ENCODE data around the gene BTG1.

BTG1 gene

GRCh38 chr12:92133795-92134637 is 11.6 kb downstream of the BTG1 start:
- DNase-seq (ENCODE audit: low read depth), result no peak

- DNase-seq (ENCODE audit: low read depth), result no peak
Observed at GRCh38 chr12:92133171-92133570, 12.5 kb downstream of the BTG1 start.

DNA sequence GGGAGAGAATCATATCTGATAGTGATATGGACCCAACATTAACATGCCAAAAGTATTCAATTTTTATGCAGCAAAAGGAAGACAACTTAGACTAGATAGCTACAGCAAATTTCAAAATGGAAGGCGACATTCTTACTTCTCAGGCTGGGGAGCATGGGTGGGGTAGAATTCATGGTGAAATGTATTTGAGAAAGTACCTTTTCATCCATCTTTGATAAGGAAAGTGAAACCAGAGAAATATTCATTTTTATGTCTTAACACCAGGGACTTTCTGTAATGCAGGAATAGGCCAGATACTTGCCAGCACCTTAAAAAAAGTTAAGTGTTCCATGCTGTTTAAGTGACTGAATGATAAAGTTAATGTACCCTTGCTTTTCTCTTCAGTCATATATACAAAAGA is 13.4 kb downstream of the BTG1 start:
- DNase-seq (ENCODE audit: low read depth), result no peak

DNA sequence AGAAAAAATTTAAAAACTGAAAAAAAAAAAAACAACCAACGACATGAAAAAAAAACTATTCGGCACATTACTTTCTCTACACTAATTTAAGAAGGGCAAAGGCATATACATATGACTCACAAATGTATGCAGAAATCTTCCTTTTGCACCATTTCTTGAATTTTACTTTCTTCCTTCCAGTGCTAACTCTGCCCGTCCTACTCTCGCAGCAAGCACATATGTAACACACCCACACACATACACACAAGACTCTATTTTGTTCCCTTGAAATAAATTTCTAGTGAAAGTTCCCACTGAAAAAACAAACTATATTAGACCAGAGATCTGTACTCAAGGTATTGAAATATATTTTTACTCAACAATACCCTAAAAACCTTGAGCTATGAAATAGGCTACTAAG is 14.6 kb downstream of the BTG1 start:
- no peak for DNase-seq (ENCODE audit: low read depth)

DNA sequence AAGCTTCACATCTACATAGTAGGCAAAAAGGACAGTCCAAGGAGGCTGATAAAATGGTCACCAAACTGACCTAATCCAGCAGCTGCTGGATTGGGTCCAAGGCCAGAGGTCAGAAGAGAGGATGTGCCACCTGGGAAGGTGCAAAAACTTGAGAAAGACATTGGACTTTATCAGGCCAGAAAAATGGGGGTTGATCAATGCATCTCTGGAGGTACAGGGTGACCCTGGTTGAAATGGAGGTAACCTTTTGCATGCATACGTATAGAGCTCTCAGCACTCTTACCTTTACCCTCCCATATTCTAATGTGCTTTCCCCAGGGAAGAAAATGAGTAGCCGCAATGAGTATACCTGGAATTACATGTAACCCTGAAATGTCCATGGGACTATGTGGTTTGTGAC is 16.0 kb downstream of the BTG1 start:
- DNase-seq (ENCODE audit: low read depth), result no peak

DNA sequence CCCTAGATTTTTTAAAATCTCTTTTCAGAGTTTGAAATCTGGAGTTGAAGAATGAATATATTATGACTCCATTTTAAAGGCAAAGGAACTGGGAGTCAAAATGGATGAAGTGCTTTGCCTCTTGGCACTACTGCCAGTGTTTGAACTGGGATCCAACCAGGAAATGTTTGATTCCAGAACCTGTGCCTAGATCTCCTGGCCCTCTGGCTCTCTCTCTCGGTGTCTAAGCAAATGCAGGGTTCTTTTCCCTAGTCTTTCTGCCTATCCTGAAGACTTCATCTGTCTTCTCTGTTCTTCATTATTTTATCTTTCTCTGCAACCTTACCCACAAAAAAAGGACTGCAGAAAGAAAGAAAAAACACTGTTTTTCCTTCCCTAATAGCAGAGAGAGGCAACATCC is 17.0 kb downstream of the BTG1 start:
- no peak for DNase-seq (ENCODE audit: low read depth)

GRCh38 chr12:92124689-92125029 is 21.0 kb downstream of the BTG1 start:
- DNase-seq (ENCODE audit: low read depth), result no peak

DNA sequence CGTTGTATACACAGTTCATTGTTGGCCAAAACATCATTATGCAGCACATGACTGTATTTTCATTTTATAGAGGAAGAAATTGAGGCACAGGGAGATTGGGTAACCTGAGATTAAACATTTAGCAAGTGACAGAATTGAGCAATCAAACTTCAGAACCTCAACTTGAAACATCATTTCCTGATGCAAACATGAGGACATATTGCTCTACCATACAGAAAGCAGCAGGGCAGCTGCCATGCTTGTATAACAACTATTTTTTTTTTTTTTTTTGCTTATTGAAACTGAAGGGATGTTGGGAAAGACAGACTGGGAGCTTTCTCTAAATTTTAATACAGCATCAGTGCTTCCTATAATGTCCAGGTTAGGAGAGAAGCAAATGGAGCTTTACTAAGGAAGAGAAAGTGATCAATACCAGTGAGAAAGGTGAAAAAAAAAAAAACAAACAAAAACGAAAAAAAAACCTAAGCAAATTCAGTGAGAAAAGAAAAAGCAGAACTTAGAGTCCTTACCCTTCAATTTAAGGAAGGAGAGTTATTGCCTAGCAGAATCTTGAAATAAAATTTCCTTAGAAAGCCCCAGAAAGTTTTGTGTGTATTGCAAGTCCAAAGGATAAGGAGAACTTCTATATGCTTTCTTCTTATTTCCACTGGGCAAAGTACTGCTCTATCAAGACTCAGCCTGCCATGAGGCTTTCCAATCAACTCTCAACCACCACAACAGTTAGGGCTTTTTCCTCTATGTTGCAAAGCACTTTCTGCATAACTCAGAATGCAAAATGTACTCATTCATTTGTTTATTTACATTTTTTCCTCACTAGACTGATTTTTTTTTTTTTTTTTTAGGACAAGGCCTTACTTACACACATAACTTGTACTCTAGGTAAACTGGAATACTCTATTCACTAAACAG is 21.6 kb downstream of the BTG1 start:
- no peak for DNase-seq (ENCODE audit: low read depth)

- no peak for DNase-seq (ENCODE audit: low read depth)
Observed at GRCh38 chr12:92122941-92123779, 22.5 kb downstream of the BTG1 start.

- no peak for DNase-seq (ENCODE audit: low read depth)
Observed at GRCh38 chr12:92121826-92122225, 23.8 kb downstream of the BTG1 start.

DNA sequence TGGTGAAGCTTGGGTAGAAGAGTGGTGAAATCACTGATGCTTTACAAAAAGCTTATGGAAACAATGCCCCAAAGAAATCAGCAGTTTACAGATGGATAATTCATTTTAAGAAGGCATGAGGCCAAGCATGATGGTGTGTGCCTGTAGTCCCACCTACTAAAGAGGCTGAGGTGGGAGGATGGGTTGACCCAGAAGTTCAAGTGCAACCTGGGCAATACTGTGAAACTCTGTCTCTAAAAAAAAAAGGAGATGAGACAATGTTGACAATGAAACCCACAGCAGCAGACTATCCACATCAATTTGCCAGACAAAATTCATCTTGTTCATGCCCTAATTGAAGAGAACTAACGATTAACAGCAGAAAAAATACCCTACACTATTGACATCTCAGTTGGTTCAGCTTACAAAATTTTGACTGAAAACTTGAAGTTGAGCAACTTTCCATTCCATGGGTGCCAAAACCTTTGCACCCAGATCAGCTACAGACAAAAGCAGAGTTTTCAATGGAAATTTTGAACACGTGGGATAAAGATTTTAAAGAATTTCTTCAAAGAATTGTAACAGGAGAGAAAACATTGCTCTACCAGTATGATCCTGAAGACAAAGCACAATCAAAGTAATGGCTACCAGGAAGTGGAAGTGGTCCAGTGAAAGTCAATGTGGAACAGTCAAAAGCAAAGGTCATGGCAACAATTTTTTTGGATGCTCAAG is 26.7 kb downstream of the BTG1 start:
- no peak for DNase-seq (ENCODE audit: low read depth)

DNA sequence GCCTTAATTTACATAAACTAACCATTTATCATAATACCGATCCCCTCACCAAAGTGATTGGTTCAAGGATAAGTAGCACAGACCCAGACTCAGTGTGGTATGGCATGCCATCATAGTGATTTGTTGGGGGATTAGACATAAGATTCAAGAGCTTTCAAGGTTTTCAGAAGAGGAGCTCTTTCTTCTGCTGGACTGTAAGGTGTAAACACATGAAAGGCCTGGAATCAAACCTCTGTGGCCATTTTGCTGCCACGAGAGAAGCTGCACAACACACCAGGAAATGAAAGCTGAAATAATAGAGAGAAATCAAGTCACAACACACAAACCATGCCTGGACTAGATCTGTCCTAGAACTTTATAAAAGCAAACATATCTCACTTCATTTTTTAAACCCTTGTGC is 30.8 kb downstream of the BTG1 start:
- no peak for DNase-seq (ENCODE audit: low read depth)

- DNase-seq (ENCODE audit: low read depth), result no peak
Observed at GRCh38 chr12:92111256-92111655, 34.4 kb downstream of the BTG1 start.

DNA sequence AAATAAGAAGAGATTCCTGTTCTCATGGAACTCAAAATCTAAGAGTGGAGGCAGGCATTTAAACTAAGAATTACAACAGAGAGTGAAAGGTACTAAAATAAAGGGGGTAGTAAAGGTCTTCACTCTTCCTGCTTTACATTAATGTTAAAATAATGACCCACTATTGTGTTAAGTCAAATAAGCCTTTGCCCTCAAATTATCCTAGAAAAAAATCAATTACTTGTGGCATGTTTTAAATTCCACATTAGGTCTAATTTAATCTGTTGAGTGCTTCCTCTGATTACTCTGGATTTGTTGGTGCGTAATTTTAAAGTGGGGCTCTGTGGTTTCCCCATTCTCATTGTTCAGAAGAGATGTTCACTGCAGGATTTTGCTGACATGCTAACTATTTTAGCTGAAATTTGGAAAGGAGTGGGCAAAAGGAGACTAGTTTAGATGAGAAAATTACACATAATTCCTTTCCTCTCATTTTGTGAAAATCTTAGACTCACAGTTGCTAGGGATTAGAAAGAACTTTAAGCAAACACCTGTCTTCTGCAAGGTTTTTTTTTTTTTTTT is 35.5 kb downstream of the BTG1 start:
- DNase-seq (ENCODE audit: low read depth), result no peak

- DNase-seq (ENCODE audit: low read depth), result no peak
Observed at GRCh38 chr12:92109613-92110012, 36.0 kb downstream of the BTG1 start.

- DNase-seq (ENCODE audit: low read depth), result no peak
Observed at GRCh38 chr12:92108651-92109050, 37.0 kb downstream of the BTG1 start.

DNA sequence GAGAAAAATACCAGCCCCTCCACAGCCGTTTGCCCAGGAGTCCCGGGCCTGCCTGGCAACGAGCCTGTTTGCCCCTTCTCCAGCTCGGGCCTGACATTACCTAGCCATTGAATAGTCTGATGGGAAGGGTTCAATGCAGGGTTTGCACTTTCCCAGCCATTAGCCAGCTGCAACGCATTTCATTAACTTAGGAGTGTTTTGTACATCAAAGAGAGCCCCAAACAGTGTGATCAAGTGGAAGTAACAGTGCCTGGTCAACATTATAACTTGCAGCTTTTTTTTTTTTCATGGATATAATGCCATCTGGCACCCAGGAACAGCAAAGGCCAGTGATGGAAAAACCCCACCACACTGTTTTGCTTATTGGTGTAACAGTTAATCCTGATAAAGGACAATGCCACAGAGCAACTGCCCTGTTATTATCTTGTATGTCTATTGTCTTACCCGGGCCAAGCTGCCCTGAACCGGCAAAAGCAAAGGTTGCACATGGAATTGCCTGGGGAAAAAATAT is 38.0 kb downstream of the BTG1 start:
- DNase-seq (ENCODE audit: low read depth), result no peak

- DNase-seq (ENCODE audit: low read depth), result no peak
Observed at GRCh38 chr12:92107094-92107493, 38.6 kb downstream of the BTG1 start.

GRCh38 chr12:92105676-92106075 is 40.0 kb downstream of the BTG1 start:
- no peak for DNase-seq (ENCODE audit: low read depth)

GRCh38 chr12:92105110-92105509 is 40.5 kb downstream of the BTG1 start:
- DNase-seq (ENCODE audit: low read depth), result no peak

DNA sequence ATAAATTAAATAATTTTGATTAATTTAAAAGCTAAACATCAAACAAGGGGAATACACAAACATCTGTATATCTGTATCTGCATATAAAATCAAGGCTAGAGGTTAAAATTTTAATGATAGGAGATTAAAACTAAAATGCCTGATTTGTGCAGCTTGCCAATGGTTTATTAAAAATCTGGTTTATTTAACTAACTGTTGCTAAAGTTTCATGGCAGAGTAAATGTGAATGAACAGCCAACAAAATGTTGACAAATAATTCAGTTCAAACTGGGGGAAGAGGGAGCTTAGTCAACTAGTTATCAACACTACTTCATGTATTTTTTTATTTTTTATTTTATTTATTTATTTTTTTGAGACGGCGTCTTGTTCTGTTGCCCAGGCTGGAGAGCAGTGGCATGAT is 43.0 kb downstream of the BTG1 start:
- no peak for DNase-seq (ENCODE audit: low read depth)

Data from T follicular helper cell (primary cell).